ENCODE results near the gene ATP5F1A. TPM values are rescaled to one million over a fixed set of nuclear protein-coding genes. Genes with fewer than 3 reads are reported as not detected.

Gene ATP5F1A
- total and polyA plus RNA-seq, 2 of the 4 experiments (the other 2 are of a cell fraction): 543 to 1,085 TPM

DNA sequence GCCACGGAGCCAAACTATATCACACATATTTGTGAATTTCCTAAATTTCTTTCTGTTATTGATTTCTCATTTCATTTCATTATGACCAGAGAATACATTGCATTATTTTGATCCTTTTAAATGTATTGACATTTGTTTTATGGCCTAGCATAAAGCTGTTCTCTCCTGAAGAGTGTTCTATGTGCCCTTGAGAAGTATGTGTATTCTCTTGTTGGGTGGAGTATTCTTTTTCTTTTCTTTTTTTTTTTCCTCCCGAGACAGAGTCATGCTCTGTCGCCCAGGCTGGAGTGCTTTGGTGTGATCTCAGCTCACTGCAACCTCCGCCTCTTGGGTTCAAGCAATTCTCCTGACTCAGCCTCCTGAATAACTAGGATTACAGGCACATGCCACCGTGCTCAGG, 11.3 kb upstream of the ATP5F1A start:
- no TSS peak for BruUV-seq (replicated peaks)
- H2AFZ ChIP-seq (replicated peaks; ENCODE audit: low read length, poor library complexity): no peak overlapping the region
- no peak overlapping the region for H3K4ac ChIP-seq (ENCODE audit: low read depth, low read length)
- no peak overlapping the region for H4K8ac ChIP-seq (ENCODE audit: low read depth in 2 of 2, low read length in 2 of 2)
- dilution Hi-C loops (cut with HindIII; ENCODE audit: low sequenced_read_pairs, unreplicated experiment) (no loop called here), in situ Hi-C loops (cut with MboI; ENCODE audit: low sequenced_read_pairs) (no loop called here), intact Hi-C loops (cut with micrococcal nuclease) (no loop called here)
- peaks cover 15% of the 10 kb centered on the region in 2 experiments for H3K79me1 ChIP-seq (ENCODE audit: low read depth in 1 of 2, low read length in 2 of 2)
- no peak overlapping the region for H3K23ac ChIP-seq (ENCODE audit: low read depth, low read length)
- ChIA-PET CTCF (no interaction called here), POLR2A (ENCODE audit: unreplicated experiment) (no interaction called here)
- H4K20me1 ChIP-seq (ENCODE audit: insufficient read depth, low read length): no peaks in the 10 kb centered on the region
- no peak overlapping the region for H3K18ac ChIP-seq (ENCODE audit: low read depth, low read length)
- DNase-seq (no peak), ATAC-seq (ENCODE audit: low read depth) (no peak)
- peaks cover 6% of the 10 kb centered on the region for H3K36me3 ChIP-seq (ENCODE audit: control insufficient read depth, insufficient read depth, low read length)
- no peak overlapping the region for H2BK20ac ChIP-seq (ENCODE audit: low read depth, low read length)
- H2BK5ac ChIP-seq (ENCODE audit: low read depth, low read length, poor library complexity, severe bottlenecking): no peak overlapping the region
- H3K9me3 ChIP-seq (ENCODE audit: control insufficient read depth, insufficient read depth, low read length): no peaks in the 10 kb centered on the region
- H3K9ac ChIP-seq (ENCODE audit: low read depth, low read length): no peak overlapping the region
- no peak overlapping the region for H3K14ac ChIP-seq (replicated peaks; ENCODE audit: low read depth, low read length)
- H2BK15ac ChIP-seq (ENCODE audit: low read depth, low read length): no peak overlapping the region
- no peak overlapping the region for H3K4me3 ChIP-seq (ENCODE audit: insufficient read depth, low read depth, low read length)
- no peaks in the 10 kb centered on the region; the same call in 1 of the 2 replicates for H3K4me1 ChIP-seq (ENCODE audit: control insufficient read depth, insufficient read depth, low read length)
- H3K4me2 ChIP-seq (ENCODE audit: low read depth, low read length): no peak overlapping the region
- H2AK5ac ChIP-seq (ENCODE audit: low read depth, low read length): no peak overlapping the region
- no peak overlapping the region for H4K5ac ChIP-seq (ENCODE audit: low read depth, low read length)
- no peak overlapping the region for H2BK120ac ChIP-seq (ENCODE audit: low read depth, low read length)
- no peak overlapping the region for H2AK9ac ChIP-seq (replicated peaks; ENCODE audit: low read depth, low read length, poor library complexity)
- H3K27me3 ChIP-seq (ENCODE audit: control insufficient read depth, insufficient read depth, low read length): no peaks in the 10 kb centered on the region
- no peak overlapping the region for H4K91ac ChIP-seq (ENCODE audit: insufficient read depth, low read depth, low read length)
- H3K9me1 ChIP-seq (ENCODE audit: insufficient read depth, low read length): peaks cover 4% of the 10 kb centered on the region; the same call in 1 of the 2 replicates
- no peak overlapping the region for H3K56ac ChIP-seq (ENCODE audit: extremely low read depth, insufficient read depth, low read length)
- no peak for TF ChIP-seq RAD21 (IDR thresholded peaks at IDR 0.05; ENCODE audit: low read length)
- H3K27ac ChIP-seq (ENCODE audit: insufficient read depth, low read length): no peak overlapping the region
- 100% methylated on average over 2 of the region's 5 CpGs; no CpG with 5 or more reads in 1 of the 2 experiments for WGBS, 2 experiments (ENCODE audit: extremely low coverage in 2 of 2, insufficient read length in 1 of 2)

Data from IMR-90 (cell line).